Activated CD4-positive, CD25-positive, alpha-beta regulatory T cell treated with anti-CD3 and anti-CD28 coated beads, Interleukin-2, amount 50 U/mL, for 16 hours (primary cell): ENCODE results near the gene MRPL44.
"Not testable (repeated sequence)": the region's sequence is repeated elsewhere in the genome, so short reads cannot be mapped to it uniquely, and the experiment has no call there.

Experiments used
- DNase-seq: peaks from one replicate; pipeline ENCODE4 v3.0.0-alpha.2; 2020; ENCODE audit warnings: low read depth, low spot score

Gene MRPL44

DNA sequence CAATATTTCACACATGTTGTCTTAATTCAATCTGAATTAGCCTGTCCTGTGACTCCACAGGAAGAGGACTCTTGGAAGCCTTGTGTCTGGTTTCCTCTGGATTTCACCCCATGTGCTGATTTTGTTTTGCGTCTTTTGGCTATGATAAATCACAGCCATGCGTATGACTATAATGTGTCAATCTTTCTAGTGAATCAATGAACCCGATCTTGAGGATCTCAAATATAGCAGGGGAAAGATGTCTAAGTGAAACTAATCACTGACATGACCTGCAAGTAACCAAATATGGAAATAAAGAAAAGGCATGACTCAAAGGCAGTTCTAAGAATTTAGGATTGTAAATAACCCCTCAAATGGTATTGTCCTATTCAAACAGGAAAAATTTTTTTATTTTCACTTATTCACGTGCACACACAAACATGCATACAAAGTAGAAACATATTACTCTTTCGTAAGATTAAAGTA lies 20.4 kb upstream of the MRPL44 start:
- no peak for DNase-seq

DNA sequence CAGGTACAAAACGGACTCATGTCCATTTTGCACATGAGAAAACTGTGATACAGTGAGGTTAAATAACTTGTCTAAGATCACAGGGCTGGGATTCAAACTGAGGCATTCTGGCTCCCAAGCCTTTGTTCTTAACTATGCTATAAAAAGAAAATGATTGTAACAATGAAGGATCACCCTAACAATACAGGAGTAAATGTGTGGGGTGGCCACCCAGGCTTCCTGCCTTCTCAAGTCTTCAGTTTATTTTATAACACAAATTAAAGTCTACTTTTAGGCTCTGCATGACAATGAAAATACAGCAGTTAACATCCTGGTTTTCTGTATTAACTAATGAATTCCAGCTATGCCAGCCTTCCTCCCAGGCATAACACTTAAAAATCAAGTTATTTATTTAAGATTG lies 19.7 kb upstream of the MRPL44 start:
- no peak for DNase-seq

- not testable (repeated sequence) for DNase-seq
Observed at GRCh38 chr2:223939438-223939837, 17.8 kb upstream of the MRPL44 start.

DNA sequence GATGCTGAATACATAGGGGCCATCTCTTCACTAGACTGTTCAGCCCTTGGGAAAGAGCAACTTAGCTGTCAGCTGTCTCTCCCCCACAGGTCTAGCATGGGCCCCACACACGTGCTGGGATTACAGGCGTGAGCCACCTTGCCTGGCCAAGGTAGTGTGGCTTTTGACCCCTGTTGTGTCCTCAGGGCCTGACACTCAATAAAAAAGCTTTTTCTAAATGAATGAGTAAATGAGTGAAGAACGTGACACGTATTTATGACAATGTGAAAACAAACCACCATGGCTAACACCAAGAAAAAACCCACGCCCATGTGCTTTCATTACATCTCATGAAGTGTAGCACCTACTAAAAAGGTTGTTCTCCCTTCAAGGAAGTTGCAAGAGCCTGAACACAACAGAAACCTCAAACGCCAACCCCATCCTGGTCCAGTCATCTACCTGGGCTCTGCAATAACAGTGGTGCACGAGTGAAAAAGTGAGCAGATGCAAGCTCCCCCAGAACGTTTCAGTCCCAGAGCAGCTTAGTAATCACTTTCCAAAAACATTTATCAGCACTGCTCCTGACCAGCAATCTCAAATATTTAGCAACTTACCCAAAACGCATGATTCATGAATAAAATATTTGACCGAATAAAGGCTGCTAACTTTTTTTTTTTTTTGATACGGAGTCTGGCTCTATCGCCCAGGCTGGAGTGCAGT lies 15.5 kb upstream of the MRPL44 start:
- DNase-seq: peak; percentile 43

- no peak for DNase-seq
Observed at GRCh38 chr2:223943135-223943534, 14.1 kb upstream of the MRPL44 start.

- DNase-seq: no peak
Observed at GRCh38 chr2:223943561-223944008, 13.7 kb upstream of the MRPL44 start.

GRCh38 chr2:223944166-223944702 lies 13.0 kb upstream of the MRPL44 start:
- DNase-seq: no peak

- peak; percentile 46 for DNase-seq
Observed at GRCh38 chr2:223944703-223945531, 12.3 kb upstream of the MRPL44 start, which contains the start of gene WDFY1. Gene WDFY1, minus strand, starts transcription at chr2:223945335. Its CDS starts 51 bp downstream, at chr2:223945284.

DNA sequence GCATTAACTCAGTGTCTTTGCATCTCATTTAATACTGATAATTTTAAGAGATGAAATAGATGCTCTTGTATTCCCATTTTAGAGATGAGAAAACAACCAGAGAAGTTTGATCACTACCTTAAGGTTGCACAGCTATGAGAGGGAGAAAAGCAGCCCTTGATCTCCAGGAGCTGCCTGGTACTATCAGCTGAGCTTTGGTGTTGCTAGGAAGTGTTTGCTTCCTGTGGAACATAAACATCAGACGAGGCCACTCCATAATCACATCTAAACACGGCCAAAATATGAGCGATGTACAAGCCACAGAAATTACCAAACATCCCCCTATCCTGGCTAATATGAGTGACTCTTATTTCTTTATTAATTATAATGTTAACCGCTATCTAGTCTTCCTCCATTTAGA lies 11.5 kb upstream of the MRPL44 start:
- DNase-seq: no peak

DNA sequence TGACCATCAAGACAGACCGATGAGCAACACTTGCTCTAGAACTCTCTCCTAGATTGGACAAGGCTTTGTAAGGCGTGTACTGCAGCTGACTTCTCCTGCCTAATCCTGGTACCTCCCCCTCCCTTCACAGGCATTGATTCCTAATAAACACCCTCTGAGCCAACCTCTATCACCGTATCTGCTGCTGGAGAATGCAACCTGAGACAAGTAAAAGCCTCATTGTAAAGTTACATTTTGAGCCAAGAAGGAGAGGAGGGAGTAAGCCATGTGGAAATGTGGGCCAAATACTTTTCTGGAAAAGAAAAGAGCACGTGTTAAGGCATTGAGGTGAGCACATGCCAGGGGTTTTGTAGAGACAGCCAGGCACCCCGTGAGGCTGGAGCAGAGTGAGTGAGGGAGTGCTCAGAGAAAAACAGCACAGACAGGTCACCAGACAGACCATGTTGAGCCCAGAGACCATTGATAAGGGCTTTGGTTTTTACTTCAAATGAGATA lies 9.5 kb upstream of the MRPL44 start:
- DNase-seq: no peak

GRCh38 chr2:223949241-223949840 lies 7.9 kb upstream of the MRPL44 start:
- no peak for DNase-seq

DNA sequence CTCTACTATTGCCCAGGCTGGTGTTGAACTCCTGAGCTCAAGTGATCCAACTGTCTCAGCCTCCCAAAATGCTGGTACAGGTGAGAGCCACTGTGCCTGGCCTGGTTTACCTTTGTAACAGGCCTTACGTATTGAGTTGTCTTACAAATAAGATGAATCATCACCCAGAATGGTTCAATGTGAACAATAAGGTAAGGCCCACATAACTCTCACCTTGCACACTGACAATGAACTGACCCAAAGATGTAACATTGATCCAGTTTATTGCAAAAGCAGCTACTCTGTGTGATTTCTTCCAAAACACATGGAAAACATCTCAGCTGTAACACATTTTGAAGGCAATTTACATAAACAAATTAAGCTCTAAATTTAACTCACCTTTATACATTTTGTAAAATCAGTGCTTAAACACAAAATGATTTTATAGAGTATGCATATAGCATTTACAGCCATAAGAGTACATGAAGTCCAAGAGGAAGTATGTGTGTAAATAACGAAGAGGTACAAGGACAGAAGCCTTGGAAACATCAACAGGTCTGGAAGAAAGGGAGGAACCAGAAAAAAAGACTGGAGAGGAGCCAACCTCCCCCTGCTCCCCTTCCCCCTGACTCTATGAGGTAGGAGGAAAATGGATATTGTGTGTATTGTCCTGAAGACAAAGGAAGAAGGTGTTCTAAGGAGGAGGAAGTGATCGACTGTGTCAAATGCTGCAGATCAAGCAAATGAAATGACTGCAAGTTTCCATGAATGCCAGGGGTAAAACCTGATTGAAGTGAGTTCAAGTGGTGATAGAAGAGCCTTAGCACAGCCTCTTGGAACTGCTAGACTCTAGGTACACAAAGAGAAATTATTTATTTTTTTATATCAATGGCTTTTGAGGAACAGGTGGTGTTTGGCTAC lies 6.6 kb upstream of the MRPL44 start:
- no peak for DNase-seq

- no peak for DNase-seq
Observed at GRCh38 chr2:223952280-223952968, 4.8 kb upstream of the MRPL44 start.

DNA sequence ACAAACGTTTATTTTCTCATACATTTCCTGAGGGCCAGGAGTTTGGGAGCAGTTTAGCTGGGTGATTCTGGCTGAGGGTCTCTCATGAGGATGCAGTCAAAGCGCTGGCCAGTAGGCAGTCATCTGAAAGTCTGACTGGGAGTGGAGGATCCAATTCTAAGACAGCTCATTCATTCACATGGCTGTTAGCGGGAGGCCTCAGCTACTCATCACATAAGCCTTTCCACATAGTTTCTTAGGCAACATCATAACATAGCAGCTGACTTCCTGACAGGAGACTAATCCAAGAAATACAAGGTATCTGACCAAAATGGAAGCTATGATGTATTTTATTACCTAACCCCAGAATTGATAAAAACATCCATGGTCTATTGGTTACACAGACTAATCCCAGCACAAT lies 2.9 kb upstream of the MRPL44 start:
- no peak for DNase-seq

- no peak for DNase-seq
Observed at GRCh38 chr2:223956300-223956699, 963 bp upstream of the MRPL44 start.

- no peak for DNase-seq
Observed at GRCh38 chr2:223959688-223960087, 2.4 kb downstream of the MRPL44 start.

- DNase-seq: no peak
Observed at GRCh38 chr2:223967981-223968380, 10.7 kb downstream of the MRPL44 start.

DNA sequence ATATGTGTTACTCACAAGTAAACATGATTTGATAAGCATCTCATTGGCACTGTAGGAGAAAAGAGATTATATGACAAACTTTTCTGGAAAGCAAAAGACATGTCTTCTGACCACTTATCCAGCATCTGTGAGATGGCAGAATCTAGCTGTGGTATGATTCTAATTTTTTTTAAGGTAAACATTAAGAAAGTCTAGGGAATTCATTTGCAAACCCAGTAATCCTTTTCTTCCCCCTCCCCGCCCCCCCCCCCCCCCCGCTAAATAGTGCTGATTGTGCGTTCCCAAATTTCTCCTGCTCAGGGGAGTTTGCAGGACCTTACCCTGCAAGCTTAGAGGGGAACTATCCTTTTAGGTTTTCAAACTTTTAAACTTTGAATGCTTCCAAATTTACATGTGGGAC lies 12.1 kb downstream of the MRPL44 start:
- no peak for DNase-seq

DNA sequence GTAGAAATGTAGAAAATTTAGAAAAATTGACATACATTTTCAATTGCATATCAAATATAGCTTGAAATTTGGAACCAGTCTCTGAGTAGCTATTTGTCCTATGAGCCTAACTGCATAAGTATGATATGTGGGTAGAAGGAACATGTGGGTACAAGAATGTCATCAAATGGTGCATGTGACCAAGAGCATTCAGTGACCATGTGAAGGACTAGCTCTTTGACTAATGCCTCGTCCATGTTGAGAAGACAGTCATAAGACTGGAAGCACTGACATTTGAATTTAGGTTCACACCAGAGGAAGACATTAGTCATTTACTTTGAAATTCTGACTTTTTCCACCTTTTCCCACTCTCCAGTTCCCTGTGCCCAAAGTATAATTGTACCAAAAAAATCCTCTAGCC lies 12.6 kb downstream of the MRPL44 start:
- DNase-seq: no peak
